Left ventricle myocardium inferior (tissue), 1 donor: ENCODE data around the gene CFAP46. TPM values are rescaled to one million over a fixed set of nuclear protein-coding genes. Genes with fewer than 3 reads are reported as not detected.

Experiments
- DNase-seq: peaks from one replicate; pipeline ENCODE4 v3.0.0-alpha.2; 2020
- H3K27ac ChIP-seq: fragments of 200-600 bp; replicated peaks from 2 replicates; pipeline ENCODE4 v1.8.0; 2021
- H3K27me3 ChIP-seq: fragments of 200-600 bp; 2 replicates; pipeline ENCODE4 v1.8.0; 2021; ENCODE audit warnings: low read depth
- H3K36me3 ChIP-seq: fragments of 200-600 bp; 2 replicates; pipeline ENCODE4 v1.8.0; 2021
- H3K4me1 ChIP-seq: fragments of 200-600 bp; 2 replicates; pipeline ENCODE4 v1.8.0; 2021
- H3K4me3 ChIP-seq: fragments of 200-600 bp; 2 replicates; pipeline ENCODE4 v1.8.0; 2021; ENCODE audit warnings: mild to moderate bottlenecking, moderate library complexity
- H3K9me3 ChIP-seq: fragments of 200-600 bp; replicated peaks from 2 replicates; pipeline ENCODE4 v1.8.0; 2021
- intact Hi-C: fragments of 100-400 bp; cut with micrococcal nuclease; formaldehyde crosslinking; loops from one replicate; pipeline ENCODE4 v1.11.0; 2022
- total RNA-seq: library from RNA; stranded (reverse); fragmentation: NEBNext Ultra II Directional; extraction: Animal tissue kit (Norgen Biotek cat#: 25700); gene quantifications from one replicate; pipeline ENCODE4 v1.2.1, GENCODE V29; 2021
- TF ChIP-seq, protein P1 (sequence below): fragments of 200-600 bp; IDR thresholded peaks from 2 replicates; pipeline ENCODE4 v1.8.0; 2021; ENCODE audit warnings: antibody characterized with exemption, mild to moderate bottlenecking, borderline replicate concordance
- donor health status: DM: no; HTN: yes; CAD: no; lungs with severe emphysema.

The CFAP46 gene
- total RNA-seq, 1 donor from 2014 or later: 0.99 TPM

DNA sequence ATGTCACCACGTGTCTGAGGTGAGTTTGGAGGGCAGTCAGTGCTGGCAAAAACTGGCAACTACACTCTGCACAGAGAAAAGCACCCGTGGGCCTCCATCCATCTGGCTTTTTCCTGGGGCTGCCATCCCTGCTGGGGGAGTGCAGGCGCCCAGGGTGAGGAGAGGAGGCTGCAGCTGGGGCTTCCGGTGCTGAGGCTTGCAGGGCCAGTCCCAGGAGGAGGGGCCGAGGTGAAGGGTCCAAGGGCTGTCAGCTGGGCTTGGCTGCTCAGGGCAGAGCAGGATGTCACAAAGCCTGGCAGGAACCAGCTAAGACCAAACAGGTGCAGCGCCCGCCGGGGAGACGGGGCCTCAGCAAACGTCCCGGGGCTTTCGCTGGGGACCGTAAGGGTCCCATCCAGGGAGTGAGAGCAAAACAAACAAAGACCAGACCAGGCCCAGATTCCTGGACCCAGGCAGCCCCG lies 77.2 kb downstream of the CFAP46 start:
- Histone ChIP-seq H3K4me3 (no peak overlapping the region), H3K36me3 (no peaks in the 10 kb centered on the region), H3K27ac (no peak overlapping the region), H3K4me1 (no peaks in the 10 kb centered on the region), H3K27me3 (peaks cover 70% of the 10 kb centered on the region), H3K9me3 (peaks cover 2% of the 10 kb centered on the region)
- peak; percentile 7 for DNase-seq
- intact Hi-C loops: no loop called here
- TF ChIP-seq, protein P1, sequence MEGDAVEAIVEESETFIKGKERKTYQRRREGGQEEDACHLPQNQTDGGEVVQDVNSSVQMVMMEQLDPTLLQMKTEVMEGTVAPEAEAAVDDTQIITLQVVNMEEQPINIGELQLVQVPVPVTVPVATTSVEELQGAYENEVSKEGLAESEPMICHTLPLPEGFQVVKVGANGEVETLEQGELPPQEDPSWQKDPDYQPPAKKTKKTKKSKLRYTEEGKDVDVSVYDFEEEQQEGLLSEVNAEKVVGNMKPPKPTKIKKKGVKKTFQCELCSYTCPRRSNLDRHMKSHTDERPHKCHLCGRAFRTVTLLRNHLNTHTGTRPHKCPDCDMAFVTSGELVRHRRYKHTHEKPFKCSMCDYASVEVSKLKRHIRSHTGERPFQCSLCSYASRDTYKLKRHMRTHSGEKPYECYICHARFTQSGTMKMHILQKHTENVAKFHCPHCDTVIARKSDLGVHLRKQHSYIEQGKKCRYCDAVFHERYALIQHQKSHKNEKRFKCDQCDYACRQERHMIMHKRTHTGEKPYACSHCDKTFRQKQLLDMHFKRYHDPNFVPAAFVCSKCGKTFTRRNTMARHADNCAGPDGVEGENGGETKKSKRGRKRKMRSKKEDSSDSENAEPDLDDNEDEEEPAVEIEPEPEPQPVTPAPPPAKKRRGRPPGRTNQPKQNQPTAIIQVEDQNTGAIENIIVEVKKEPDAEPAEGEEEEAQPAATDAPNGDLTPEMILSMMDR: no peak

DNA sequence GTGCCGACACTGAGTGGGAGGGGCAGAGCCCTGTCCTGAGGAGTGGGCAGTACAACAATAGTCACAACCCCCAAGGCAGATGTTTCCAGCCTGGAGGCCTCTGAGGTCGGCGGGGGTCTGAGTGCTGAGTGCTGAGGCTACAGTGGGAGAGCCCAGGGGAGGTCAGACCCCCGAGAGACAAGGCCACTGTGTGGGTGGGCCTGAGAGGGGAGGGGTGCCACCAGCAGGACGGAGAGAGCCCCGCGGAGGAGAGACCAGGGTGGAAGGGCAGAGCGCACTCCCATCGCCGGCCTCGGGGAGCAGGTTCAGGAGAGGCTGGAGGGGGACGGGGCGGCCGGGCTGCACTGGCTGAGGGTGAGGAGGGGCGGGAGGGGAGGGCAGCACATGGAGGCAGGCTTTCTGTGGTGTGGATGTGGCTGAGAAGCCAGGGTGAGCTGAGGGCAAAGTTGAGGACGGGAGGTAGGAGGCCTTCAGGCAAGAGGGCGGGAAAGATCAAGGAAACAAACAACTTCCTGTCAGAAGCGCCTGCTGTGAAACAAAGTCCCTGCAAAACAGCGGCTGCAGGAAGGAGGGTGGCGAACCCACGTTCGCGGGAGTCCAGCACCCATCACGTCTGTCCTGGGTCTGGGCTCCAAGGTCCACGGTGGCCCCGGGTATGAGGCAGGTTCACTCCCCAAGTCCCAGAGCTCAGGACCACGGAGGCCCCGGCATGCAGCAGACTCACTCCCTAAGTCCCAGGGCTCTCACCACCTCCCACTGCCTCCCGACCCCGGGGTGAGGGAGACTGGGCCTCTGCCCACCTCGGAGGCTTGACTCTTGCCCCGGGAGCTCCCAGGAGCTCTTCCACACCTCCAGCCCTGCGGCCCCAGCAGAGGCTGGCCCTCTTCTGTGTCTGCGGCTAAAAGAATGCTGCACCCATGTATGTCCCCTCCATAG lies 79.6 kb downstream of the CFAP46 start:
- DNase-seq: peak; percentile 13
- Histone ChIP-seq H3K9me3 (no peaks in the 10 kb centered on the region), H3K27ac (no peak overlapping the region), H3K4me3 (no peak overlapping the region), H3K4me1 (no peaks in the 10 kb centered on the region), H3K36me3 (no peaks in the 10 kb centered on the region), H3K27me3 (peaks cover 74% of the 10 kb centered on the region)
- intact Hi-C loops: no loop called here
- TF ChIP-seq, protein P1: no peak

DNA sequence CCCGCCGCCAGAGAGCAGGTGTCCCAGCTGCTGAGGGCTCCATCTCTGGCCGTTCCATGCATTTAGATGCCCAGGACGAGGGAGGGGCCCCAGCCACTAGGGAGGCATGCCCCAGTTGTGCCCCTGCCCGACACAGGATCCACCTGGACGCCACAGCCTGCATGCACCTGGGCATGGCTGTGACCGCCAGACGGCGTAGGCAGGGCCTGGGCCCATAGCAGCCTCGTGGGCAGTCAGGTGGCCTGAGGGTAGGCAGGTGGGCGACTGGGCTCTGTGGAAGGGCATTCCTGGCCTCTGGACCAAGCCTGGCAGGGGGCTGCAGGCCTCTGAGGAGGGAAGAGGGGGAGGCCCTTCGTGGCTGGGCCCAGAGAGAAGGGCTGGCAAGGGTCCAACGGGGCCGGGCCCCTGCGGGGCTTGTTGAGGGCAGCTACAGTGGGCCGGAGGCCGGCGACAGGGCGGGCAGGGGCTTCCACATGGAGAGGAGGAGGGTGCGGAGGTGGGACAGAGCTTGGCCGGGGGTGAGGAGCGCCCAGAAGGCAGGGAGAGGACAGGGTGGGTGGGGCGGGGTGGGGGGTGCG lies 80.4 kb downstream of the CFAP46 start:
- peak; percentile 12 for DNase-seq
- no peaks in the 10 kb centered on the region for H3K4me1 ChIP-seq
- peaks cover 7% of the 10 kb centered on the region for H3K9me3 ChIP-seq
- TF ChIP-seq, protein P1: no peak
- intact Hi-C loops: no loop called here
- H3K27ac ChIP-seq: no peak overlapping the region
- H3K4me3 ChIP-seq: no peak overlapping the region
- peaks cover 78% of the 10 kb centered on the region for H3K27me3 ChIP-seq
- no peaks in the 10 kb centered on the region for H3K36me3 ChIP-seq

DNA sequence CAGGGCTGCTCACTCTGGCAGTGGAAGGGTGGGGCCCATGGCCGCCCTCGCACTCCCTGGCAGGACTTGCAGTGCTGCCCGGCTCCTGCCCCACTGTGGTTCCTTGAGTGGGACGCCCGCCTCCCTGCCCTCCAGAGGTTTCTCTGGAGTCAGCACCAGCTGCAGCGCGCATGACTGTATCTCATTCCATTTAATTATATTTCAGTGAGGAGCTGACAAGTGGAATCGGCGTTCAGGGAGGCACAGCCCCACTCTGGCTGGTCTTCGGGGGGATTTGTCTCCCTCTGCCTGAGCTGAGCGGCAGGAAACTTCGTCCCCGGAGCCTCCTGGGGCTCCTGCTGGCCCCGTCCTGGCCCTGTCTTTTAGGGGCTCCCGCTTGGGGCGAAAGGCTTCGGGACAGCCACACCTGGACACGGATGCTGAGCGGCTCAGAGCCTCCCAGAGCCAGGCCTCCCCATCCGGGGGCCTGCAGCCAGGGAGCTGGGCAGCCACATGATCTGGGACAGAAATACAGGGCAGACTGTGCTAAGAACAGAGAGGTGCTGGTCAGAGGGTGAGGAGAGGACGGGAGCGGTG lies 81.2 kb downstream of the CFAP46 start:
- no peaks in the 10 kb centered on the region for H3K36me3 ChIP-seq
- intact Hi-C loops: no loop called here
- peak; percentile 4 for DNase-seq
- H3K4me3 ChIP-seq: no peak overlapping the region
- H3K27me3 ChIP-seq: peaks cover 79% of the 10 kb centered on the region
- no peak overlapping the region for H3K27ac ChIP-seq
- no peaks in the 10 kb centered on the region for H3K4me1 ChIP-seq
- peaks cover 14% of the 10 kb centered on the region for H3K9me3 ChIP-seq
- TF ChIP-seq, protein P1: no peak

DNA sequence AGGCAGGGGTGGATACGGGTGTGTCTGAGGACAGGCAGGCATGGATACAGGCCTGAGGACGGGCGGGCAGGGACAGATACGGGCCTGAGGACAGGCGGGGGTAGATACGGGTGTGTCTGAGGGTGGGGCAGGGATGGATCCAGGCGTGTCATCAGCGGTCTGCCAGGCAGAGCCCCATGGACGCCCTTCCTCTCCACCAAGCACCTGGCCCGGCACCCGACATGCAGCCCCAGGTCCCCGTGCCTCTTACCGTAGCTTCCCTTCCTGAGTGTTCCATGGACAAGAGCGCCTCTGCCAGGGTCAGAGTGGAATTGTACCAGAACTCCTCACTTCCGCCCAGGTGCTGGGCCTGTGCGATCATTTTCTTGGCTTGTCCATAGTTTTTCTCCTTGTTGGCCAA lies 81.8 kb downstream of the CFAP46 start:
- intact Hi-C loops: no loop called here
- Histone ChIP-seq H3K4me1 (no peaks in the 10 kb centered on the region), H3K36me3 (no peaks in the 10 kb centered on the region), H3K4me3 (no peak overlapping the region), H3K27ac (no peak overlapping the region), H3K27me3 (peaks cover 75% of the 10 kb centered on the region), H3K9me3 (peaks cover 21% of the 10 kb centered on the region)
- DNase-seq: peak; percentile 11
- TF ChIP-seq, protein P1: no peak
